H7 (cell line): ENCODE results near the gene EFHD1. TPM values are rescaled to one million over a fixed set of nuclear protein-coding genes. Genes with fewer than 3 reads are reported as not detected.

Source experiments
- DNase-seq: peaks from one replicate; pipeline ENCODE4 v3.0.0; 2012
- H3K27me3 ChIP-seq: 2 replicates; pipeline ENCODE4 v1.6.0; 2011; ENCODE audit warnings: mild to moderate bottlenecking, low read length; ENCODE audit not compliant: control insufficient read depth, insufficient read depth
- H3K36me3 ChIP-seq: replicated peaks from 2 replicates; pipeline ENCODE4 v1.5.1; 2011; ENCODE audit warnings: low read length; ENCODE audit not compliant: control insufficient read depth, insufficient read depth
- H3K4me3 ChIP-seq: 2 replicates; pipeline ENCODE4 v1.5.1; 2011; ENCODE audit warnings: low read depth, mild to moderate bottlenecking, control low read depth, low read length, moderate library complexity; ENCODE audit not compliant: insufficient read depth
- total RNA-seq: library from RNA; depleted of rRNA; stranded (reverse); fragments of >200 nt; shearing (Covaris generic); gene quantifications from 2 replicates; pipeline ENCODE4 v1.2.3, GENCODE V29; 2014

EFHD1 gene
- total RNA-seq, 1 experiment from 2014 or later: 3.8 TPM

DNA sequence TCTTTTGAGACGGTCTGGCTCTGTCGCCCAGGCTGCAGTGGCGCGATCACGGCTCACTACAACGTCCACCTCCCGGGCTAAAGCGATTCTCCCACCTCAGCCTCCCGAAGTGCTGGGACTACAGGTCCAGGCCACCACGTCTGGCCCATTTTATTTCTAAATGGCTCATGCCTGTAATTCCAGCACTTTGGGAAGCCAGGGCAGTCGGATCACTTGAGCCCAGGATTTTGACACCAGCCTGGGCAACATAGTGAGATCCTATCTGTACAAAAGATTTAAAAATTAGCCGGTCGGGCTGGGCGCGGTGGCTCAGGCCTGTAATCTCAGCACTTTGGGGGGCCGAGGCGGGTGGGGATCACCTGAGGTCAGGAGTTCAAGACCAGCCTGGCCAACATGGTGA is 26.4 kb upstream of the EFHD1 start:
- DNase-seq: no peak

DNA sequence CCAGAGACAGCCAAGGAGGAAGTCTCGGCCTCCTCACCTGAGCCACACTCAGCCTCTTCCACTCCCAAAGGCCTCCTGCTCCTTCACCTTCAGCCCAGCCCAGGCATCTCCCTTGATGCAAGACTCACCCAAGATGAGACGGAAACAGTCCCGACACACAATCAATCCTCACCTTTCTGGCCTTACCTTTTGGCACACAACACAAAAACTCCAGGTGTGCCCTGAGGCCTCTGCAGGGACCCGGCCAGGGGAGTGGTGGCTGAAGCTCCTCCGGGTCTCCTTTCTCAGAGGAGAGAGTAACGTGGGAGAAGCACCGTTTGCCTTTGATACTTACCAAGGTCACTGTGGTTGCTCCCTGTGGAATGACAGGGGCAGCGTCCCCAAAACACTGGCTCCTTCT is 23.8 kb upstream of the EFHD1 start:
- Histone ChIP-seq H3K36me3 (no peaks in the 10 kb centered on the region), H3K4me3 (no peak overlapping the region), H3K27me3 (no peaks in the 10 kb centered on the region)
- no peak for DNase-seq

More for the DNA sequence above, 26.4 kb upstream of the EFHD1 start:
- no peaks in the 10 kb centered on the region for H3K36me3 ChIP-seq
- no peak overlapping the region for H3K4me3 ChIP-seq
- no peaks in the 10 kb centered on the region for H3K27me3 ChIP-seq

DNA sequence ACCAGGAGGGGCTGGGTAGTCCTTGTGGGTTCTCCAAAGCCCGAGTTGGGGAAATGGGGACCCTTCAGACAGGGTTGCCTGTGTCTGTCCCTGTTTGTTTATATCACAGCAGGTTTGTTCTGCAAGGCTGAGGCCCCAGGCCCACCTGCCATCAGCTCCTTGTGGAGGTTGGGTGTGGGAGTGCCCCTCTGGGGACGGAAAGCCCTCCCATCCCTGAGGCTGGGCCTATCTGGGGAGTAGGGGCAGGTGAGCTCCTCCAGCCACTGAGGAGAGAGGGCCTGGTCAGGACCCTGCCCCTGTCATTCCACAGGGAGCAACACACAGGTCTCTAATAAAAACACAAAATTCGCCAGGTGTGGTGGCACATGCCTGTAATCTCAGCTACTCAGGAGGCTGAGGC is 23.3 kb upstream of the EFHD1 start:
- Histone ChIP-seq H3K4me3 (no peak overlapping the region), H3K27me3 (no peaks in the 10 kb centered on the region), H3K36me3 (no peaks in the 10 kb centered on the region)
- DNase-seq: no peak

GRCh38 chr2:232611061-232611460 is 22.3 kb upstream of the EFHD1 start:
- Histone ChIP-seq H3K4me3 (no peak overlapping the region), H3K27me3 (no peaks in the 10 kb centered on the region), H3K36me3 (no peaks in the 10 kb centered on the region)
- peak; percentile 32 for DNase-seq

DNA sequence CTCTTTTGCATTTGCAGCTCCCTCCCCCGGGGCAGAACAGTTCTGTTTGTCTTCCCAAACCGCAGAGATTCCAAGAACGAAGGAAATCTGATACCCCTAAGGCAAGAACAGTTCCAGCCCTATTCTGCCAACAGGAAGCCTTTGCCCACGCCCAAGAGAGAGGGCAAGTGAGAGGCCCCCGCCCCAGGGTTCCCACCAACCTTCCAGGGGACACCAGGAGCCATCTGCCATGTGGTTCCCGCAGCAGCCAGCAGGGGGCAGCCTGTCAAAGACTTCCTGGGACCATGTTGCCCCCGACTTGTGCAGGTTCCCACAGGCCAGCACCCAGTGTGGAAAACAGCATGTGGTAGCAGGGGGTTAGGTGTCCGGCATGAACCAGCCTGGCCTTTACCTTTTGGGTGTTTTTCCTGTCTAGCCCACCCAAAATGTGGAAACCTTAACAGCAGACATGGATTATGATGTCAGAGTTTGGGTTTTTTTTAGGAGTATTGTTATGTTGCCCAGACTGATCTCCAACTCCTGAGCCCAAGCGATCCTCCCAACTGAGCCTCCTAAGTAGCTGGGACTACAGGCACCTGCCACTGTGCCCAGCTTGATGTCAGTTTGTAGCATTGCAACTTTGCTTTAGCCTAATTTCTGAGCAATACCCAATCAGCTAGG is 21.7 kb upstream of the EFHD1 start:
- Histone ChIP-seq H3K27me3 (no peaks in the 10 kb centered on the region), H3K36me3 (no peaks in the 10 kb centered on the region), H3K4me3 (no peak overlapping the region)
- peak; percentile 87 for DNase-seq

- no peak overlapping the region for H3K4me3 ChIP-seq
Measured at GRCh38 chr2:232613538-232614134, 19.8 kb upstream of the EFHD1 start.

GRCh38 chr2:232615339-232615738 is 18.1 kb upstream of the EFHD1 start:
- Histone ChIP-seq H3K36me3 (no peaks in the 10 kb centered on the region), H3K27me3 (no peaks in the 10 kb centered on the region), H3K4me3 (no peak overlapping the region)
- no peak for DNase-seq

More at GRCh38 chr2:232613538-232614134, 19.8 kb upstream of the EFHD1 start:
- Histone ChIP-seq H3K27me3 (no peaks in the 10 kb centered on the region), H3K36me3 (no peaks in the 10 kb centered on the region)
- no peak for DNase-seq

GRCh38 chr2:232621186-232621585 is 12.2 kb upstream of the EFHD1 start:
- no peaks in the 10 kb centered on the region for H3K36me3 ChIP-seq

GRCh38 chr2:232622563-232622962 is 10.8 kb upstream of the EFHD1 start:
- Histone ChIP-seq H3K36me3 (no peaks in the 10 kb centered on the region), H3K4me3 (no peak overlapping the region), H3K27me3 (no peaks in the 10 kb centered on the region)
- no peak for DNase-seq

More at GRCh38 chr2:232621186-232621585, 12.2 kb upstream of the EFHD1 start:
- Histone ChIP-seq H3K4me3 (no peak overlapping the region), H3K27me3 (no peaks in the 10 kb centered on the region)
- peak; percentile 14 for DNase-seq

GRCh38 chr2:232623768-232624765 is 9.3 kb upstream of the EFHD1 start:
- Histone ChIP-seq H3K36me3 (no peaks in the 10 kb centered on the region), H3K27me3 (no peaks in the 10 kb centered on the region), H3K4me3 (no peak overlapping the region)
- peak; percentile 44 for DNase-seq

- Histone ChIP-seq H3K4me3 (no peak overlapping the region), H3K27me3 (no peaks in the 10 kb centered on the region; the same call in 1 of the 2 replicates), H3K36me3 (no peaks in the 10 kb centered on the region)
- DNase-seq: no peak
Measured at GRCh38 chr2:232626584-232626983, 6.8 kb upstream of the EFHD1 start.

GRCh38 chr2:232628466-232629128 is 4.8 kb upstream of the EFHD1 start:
- DNase-seq: peak; percentile 22
- Histone ChIP-seq H3K36me3 (no peaks in the 10 kb centered on the region), H3K4me3 (no peak overlapping the region), H3K27me3 (peaks cover 16% of the 10 kb centered on the region)

DNA sequence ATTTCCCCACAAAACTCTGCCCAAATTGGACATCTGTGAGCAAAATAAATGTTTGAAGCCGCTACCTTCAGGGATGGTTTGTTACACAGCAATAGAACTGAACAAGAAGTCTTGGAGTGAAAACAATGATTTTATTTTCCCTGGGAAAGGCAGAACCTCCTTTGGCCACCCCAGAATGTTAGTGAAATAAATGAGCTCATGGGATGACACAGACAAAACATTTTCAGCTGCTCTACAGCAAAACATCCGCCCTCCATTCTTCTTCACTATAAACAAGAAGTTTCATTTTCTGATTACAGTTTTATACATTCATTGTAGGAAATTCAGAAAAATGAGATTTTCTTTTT is 4.3 kb upstream of the EFHD1 start:
- no peak overlapping the region for H3K4me3 ChIP-seq
- no peaks in the 10 kb centered on the region for H3K36me3 ChIP-seq
- no peak for DNase-seq
- peaks cover 21% of the 10 kb centered on the region for H3K27me3 ChIP-seq

GRCh38 chr2:232632229-232632903 is 1.0 kb upstream of the EFHD1 start:
- DNase-seq: peak; percentile 35
- H3K4me3 ChIP-seq: peak overlapping the region; percentile 63; the same call in 1 of the 2 replicates
- H3K36me3 ChIP-seq: no peaks in the 10 kb centered on the region
- peaks cover 41% of the 10 kb centered on the region for H3K27me3 ChIP-seq
